ENCODE results near the gene WNT4.

WNT4 gene

GRCh38 chr1:22117851-22118250 lies 25.0 kb downstream of the WNT4 start:
- POLR2A ChIA-PET = no interaction called here
- DNase-seq (ENCODE audit: extremely low spot score) = no peak
- no peak for TF ChIP-seq TARDBP (IDR thresholded peaks at IDR 0.05)
- TF ChIP-seq LEF1 (IDR thresholded peaks at IDR 0.05; ENCODE audit: borderline replicate concordance) = no peak
- TF ChIP-seq CTBP1 (IDR thresholded peaks at IDR 0.05; ENCODE audit: borderline replicate concordance) = no peak
- no peak for TF ChIP-seq FOXM1 (IDR thresholded peaks at IDR 0.05; ENCODE audit: borderline replicate concordance)
- no peak for TF ChIP-seq SP1 (IDR thresholded peaks at IDR 0.05)
- TF ChIP-seq HDGF (IDR thresholded peaks at IDR 0.05; ENCODE audit: borderline replicate concordance) = no peak
- TF ChIP-seq FOXA1 (IDR thresholded peaks at IDR 0.05) = no peak
- no peak for TF ChIP-seq SUZ12 (IDR thresholded peaks at IDR 0.05)
- no peak for TF ChIP-seq FOXK2 (IDR thresholded peaks at IDR 0.05)
- no peak for TF ChIP-seq ARNT (IDR thresholded peaks at IDR 0.05)
- TF ChIP-seq NFRKB (IDR thresholded peaks at IDR 0.05) = no peak
- TF ChIP-seq ZNF384 (IDR thresholded peaks at IDR 0.05) = no peak
- no peak for TF ChIP-seq ELF4 (IDR thresholded peaks at IDR 0.05)
- no peak for TF ChIP-seq BHLHE40 (IDR thresholded peaks at IDR 0.05; ENCODE audit: borderline replicate concordance)
- TF ChIP-seq PKNOX1 (IDR thresholded peaks at IDR 0.05) = no peak
- CTCF ChIA-PET = interaction anchor here (0.6 kb wide), 2 partner anchors 97 to 210 kb away, joined by 3 to 6 read pairs; no protein-coding TSS in a partner anchor

GRCh38 chr1:22117238-22117637 lies 25.7 kb downstream of the WNT4 start:
- DNase-seq (ENCODE audit: extremely low spot score) = no peak
- ChIA-PET CTCF (no interaction called here), POLR2A (no interaction called here)
- TF ChIP-seq PKNOX1 (IDR thresholded peaks at IDR 0.05) (no peak), LEF1 (IDR thresholded peaks at IDR 0.05; ENCODE audit: borderline replicate concordance) (no peak), BHLHE40 (IDR thresholded peaks at IDR 0.05; ENCODE audit: borderline replicate concordance) (no peak), NFRKB (IDR thresholded peaks at IDR 0.05) (no peak), SUZ12 (IDR thresholded peaks at IDR 0.05) (no peak), FOXM1 (IDR thresholded peaks at IDR 0.05; ENCODE audit: borderline replicate concordance) (no peak), TARDBP (IDR thresholded peaks at IDR 0.05) (no peak), HDGF (IDR thresholded peaks at IDR 0.05; ENCODE audit: borderline replicate concordance) (no peak)

- ChIA-PET CTCF (interaction anchor here (0.6 kb wide), 1 partner anchor 10 kb away, joined by 3 read pairs; no protein-coding TSS in a partner anchor), POLR2A (no interaction called here)
- TF ChIP-seq ZNF384 (IDR thresholded peaks at IDR 0.05) (no peak), LEF1 (IDR thresholded peaks at IDR 0.05; ENCODE audit: borderline replicate concordance) (no peak), PKNOX1 (IDR thresholded peaks at IDR 0.05) (no peak), NFRKB (IDR thresholded peaks at IDR 0.05) (no peak), ARNT (IDR thresholded peaks at IDR 0.05) (no peak), FOXK2 (IDR thresholded peaks at IDR 0.05) (no peak), L3MBTL2 (conservative IDR thresholded peaks at IDR 0.05) (no peak), HDGF (IDR thresholded peaks at IDR 0.05; ENCODE audit: borderline replicate concordance) (no peak), FOXM1 (IDR thresholded peaks at IDR 0.05; ENCODE audit: borderline replicate concordance) (no peak)
- no peak for DNase-seq (ENCODE audit: extremely low spot score)
Measured at GRCh38 chr1:22115286-22115685, 27.6 kb downstream of the WNT4 start.

GRCh38 chr1:22114083-22115012 lies 28.5 kb downstream of the WNT4 start:
- ChIA-PET CTCF (interaction anchor here (0.9 kb wide), 1 partner anchor 9 kb away, joined by 3 read pairs; no protein-coding TSS in a partner anchor), POLR2A (no interaction called here)
- TF ChIP-seq FOXM1 (IDR thresholded peaks at IDR 0.05; ENCODE audit: borderline replicate concordance) (no peak), PKNOX1 (IDR thresholded peaks at IDR 0.05) (no peak), SP1 (IDR thresholded peaks at IDR 0.05) (no peak), BHLHE40 (IDR thresholded peaks at IDR 0.05; ENCODE audit: borderline replicate concordance) (no peak), SUZ12 (IDR thresholded peaks at IDR 0.05) (no peak)
- DNase-seq (ENCODE audit: extremely low spot score) = no peak

- DNase-seq (ENCODE audit: extremely low spot score) = no peak
- ChIA-PET CTCF (no interaction called here), POLR2A (interaction anchor here (1.5 kb wide), 1 partner anchor 60 kb away, joined by 3 read pairs; the partner anchor contains the start of gene CDC42)
- TF ChIP-seq LEF1 (IDR thresholded peaks at IDR 0.05; ENCODE audit: borderline replicate concordance) (no peak), ELF4 (IDR thresholded peaks at IDR 0.05) (no peak), NFRKB (IDR thresholded peaks at IDR 0.05) (no peak), L3MBTL2 (conservative IDR thresholded peaks at IDR 0.05) (no peak), SP1 (IDR thresholded peaks at IDR 0.05) (no peak), FOXK2 (IDR thresholded peaks at IDR 0.05) (no peak), BHLHE40 (IDR thresholded peaks at IDR 0.05; ENCODE audit: borderline replicate concordance) (no peak), FOXA1 (IDR thresholded peaks at IDR 0.05) (no peak), HDGF (IDR thresholded peaks at IDR 0.05; ENCODE audit: borderline replicate concordance) (no peak), ARNT (IDR thresholded peaks at IDR 0.05) (no peak), TARDBP (IDR thresholded peaks at IDR 0.05) (no peak), CTBP1 (IDR thresholded peaks at IDR 0.05; ENCODE audit: borderline replicate concordance) (no peak), SUZ12 (IDR thresholded peaks at IDR 0.05) (no peak), FOXM1 (IDR thresholded peaks at IDR 0.05; ENCODE audit: borderline replicate concordance) (no peak), PKNOX1 (IDR thresholded peaks at IDR 0.05) (no peak), ZNF384 (IDR thresholded peaks at IDR 0.05) (no peak)
Measured at GRCh38 chr1:22112554-22112953, 30.3 kb downstream of the WNT4 start.

Data from HEK293T (cell line).